ENCODE measurements around the gene CASKIN2.
A peak's percentile ranks its signal among the peaks of the same experiment; 100 is the strongest.
"Not testable (repeated sequence)": the region's sequence is repeated elsewhere in the genome, so short reads cannot be mapped to it uniquely, and the experiment has no call there.

CASKIN2 gene

DNA sequence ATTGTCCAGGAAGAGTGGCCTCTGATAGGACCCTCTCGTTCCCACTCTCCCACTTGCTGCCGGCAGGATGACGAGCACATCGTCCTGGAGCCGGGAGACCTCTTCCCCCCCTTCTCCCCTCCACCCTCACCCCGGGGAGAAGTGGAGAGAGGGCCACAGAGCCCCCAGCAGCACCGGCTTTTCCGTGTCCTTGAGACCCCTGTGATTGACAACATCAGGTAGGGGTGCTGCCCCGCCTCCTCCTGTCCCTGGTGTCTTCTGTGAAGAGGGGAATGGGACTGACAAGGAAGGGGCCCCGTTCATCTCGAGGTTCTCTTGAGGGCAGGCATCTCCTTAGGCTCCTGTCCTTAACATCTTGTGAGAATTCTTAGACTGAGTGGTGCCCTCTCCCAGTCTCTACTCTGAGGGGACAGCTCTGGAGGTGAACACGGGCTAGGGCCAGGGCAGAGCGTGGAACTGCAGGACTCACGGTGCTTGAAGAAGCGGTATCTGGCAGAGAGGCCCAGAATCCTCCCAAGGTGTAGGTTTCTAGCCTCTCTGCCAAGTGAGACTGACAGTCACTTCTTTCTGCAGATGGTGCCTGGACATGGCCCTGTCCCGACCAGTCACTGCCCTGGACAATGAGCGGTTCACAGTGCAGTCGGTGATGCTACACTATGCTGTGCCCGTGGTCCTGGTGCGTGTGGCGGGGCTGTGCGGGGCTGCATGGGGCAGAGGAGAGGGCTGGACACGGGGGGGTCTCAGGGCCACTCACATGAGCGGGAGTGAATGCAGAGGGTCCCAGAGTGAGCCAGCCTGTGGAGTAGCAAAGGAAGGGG is 26.4 kb downstream of the CASKIN2 start:
- DNase-seq, result no peak

DNA sequence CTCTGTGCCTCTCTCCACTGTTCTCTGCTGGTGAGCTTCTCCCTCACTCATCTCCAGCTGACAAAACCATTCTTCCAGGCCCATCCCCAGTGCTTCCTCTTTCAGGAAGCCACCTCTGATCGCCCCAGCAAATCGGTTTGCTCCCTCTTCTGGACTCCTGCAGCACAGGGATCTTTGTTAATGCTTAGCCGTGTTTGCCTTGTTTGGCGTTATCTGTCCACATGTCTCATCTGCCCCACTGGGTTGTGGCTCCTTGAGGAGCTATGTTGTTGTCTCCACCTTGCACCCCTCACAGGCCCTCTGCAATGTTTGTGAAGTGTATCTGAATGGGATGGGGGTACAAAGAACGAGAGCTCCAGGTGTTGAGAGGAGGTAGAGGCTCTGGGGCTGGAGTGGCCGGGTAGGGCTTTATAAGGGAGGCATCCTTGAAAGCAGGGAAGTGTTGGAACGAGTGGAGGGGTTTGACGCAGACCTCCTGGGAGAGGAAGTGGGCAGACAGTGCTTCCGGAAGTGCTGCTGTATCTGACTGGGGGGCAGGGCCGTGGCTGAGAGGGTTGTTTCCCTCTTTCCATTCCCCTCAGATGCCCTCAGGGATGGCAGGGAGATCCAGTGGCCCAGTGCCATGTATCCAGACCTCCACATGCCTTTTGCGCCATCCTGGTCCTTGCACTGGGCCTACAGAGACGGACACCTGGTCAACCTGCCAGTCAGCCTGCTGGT is 27.8 kb downstream of the CASKIN2 start:
- no peak for DNase-seq

DNA sequence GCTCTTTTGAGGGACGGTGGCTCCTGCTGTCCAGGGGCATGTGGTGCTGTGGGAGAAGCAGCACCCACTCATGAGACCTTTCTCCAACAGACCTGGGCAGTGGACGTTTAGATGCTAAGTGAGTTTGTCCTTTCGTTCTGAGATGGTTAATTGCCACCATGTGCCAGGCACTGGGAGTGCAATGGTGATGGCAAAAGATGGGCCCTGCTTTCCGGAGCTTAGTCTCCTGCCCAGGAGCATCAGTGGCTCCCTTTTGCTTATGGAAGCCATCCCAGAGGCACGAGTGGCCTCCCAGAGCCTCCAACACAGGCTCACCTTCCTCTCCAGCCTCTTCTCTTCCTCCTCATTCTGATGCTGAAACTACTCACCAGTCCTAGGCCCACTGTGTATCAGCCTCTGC is 28.4 kb downstream of the CASKIN2 start:
- DNase-seq, result no peak

DNA sequence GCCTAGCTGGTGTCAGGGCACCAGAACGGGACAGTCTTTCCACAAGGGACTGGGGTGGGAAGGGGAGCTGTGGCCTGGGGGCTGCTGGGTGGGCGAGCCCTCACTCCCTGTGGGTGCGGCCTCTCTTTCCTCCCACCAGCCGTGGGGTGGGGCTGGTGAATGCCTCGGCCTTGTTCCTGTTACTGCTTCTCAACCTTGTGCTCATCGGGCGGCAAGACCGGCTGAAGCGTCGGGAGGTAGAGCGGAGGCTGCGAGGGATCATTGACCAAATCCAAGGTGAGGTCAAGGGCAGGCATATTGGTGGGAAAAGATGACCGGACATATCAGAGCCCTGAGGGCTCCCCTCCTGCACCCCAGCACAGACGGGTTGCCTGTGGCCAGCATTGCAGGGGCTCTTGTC is 29.2 kb downstream of the CASKIN2 start:
- DNase-seq, result no peak

DNA sequence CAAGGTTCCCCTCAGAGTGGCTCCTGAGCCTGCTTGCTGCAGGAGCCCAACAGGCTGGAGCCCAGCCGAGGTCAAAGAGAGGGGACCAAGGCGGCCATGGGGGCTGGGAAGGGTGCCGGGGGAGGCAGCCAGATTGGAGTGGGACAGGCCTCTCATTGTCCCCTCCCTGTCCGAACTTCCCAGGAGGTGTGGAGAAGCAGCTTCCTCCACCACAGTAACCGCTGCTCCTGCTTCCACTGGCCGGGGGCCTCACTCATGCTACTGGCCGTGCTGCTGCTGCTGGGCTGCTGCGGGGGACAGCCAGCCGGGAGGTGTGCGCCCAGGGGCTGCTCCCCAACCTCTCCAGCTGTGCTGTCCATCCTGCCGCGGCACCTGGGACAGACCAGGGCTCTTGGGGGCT is 29.6 kb downstream of the CASKIN2 start:
- no peak for DNase-seq

DNA sequence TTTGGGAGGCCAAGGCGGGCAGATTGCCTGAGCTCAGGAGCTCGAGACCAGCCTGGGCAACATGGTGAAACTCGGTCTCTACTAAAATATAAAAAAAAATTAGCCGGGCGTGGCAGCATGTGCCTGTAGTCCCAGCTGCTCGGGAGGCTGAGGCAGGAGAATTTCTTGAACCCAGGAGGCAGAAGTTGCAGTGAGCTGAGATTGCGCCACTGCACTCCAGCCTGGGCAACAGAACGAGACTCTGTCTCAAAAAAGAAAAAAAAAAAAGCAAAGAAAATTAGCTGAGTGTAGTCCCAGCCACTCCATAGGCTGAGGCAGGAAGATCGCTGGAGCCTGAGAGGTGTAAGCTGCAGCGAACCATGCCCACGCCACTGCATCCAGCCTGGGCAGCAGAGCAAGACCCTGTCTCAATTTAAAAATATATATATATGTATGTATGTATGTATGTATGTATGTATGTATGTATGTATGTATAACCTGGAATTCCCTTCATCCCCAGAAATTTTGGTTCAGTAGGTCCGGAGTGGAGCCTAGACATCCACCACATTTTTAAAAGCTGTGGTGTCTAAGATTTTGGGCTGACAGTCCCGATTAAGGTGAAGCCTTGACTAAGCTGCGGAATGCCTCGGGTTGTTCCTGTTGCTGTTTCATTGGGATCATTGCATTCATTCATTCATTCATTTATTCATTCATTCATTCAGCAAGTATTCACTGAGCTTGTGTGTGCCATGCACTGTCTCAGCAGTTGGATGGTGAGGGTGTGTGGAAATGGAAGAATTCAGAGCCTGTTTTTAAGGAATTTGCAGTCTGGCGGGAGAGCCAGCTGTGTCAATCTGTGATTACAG is 33.0 kb downstream of the CASKIN2 start:
- no peak for DNase-seq

DNA sequence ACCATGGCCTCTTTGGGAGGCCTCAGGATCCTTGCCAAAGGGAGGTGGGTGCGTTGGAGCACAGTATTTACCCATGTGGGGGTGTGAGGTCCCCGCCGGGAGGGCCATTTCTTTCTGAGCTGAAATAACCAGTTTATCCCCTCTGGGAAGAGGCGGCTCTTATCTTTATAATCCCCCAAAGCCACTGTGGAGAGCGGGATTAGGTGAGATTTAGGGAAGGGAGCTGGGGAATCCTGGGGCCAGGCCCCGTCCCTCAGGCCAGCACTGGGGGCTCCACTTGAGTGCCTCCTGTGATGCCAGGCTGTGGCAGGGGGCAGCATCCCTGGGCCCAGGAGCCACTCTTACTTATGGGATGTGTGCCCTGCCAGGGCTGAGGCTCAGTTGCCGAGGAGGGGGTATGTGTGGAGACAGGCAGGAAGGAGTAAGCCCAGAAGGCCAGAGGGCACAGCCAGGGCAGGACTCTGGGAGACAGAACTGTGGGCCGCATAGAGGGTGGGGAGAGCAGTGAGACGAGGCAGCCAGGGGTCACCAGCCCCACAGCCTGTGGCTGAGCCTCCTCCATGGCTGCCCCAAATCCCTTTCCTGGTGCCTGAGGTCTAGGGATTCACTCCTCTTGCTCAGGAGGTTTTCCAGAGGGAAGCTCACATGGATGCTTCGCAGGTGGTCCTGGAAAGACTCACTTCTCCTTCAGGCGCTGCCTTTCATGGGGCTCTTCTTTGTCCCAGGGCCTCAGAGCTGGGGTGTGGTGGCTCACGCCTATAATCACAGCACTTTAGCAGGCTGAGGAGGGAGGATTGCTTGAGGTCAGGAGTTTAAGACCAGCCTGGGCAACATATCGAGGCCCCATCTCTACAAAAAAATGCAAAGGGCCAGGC is 33.9 kb downstream of the CASKIN2 start:
- no peak for DNase-seq

DNA sequence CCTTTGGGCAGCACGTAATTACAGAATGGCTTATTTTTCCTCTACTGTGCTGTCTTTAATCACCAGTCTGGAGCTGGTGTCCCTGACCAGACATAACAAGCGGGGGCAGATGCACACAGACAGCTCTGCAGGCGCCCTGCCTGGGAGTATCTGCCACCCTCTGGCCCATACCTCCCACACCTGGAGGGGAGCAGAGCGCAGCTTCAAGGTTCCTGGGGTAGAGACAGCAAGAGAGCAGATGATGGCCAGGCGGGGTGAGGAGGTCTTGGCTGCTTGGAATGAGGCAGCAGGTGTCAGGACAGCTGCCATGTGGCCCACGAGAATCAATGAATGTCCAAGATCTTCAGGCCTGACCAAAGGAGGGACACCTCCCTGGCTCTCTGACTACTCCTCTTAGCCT is 35.1 kb downstream of the CASKIN2 start:
- no peak for DNase-seq

DNA sequence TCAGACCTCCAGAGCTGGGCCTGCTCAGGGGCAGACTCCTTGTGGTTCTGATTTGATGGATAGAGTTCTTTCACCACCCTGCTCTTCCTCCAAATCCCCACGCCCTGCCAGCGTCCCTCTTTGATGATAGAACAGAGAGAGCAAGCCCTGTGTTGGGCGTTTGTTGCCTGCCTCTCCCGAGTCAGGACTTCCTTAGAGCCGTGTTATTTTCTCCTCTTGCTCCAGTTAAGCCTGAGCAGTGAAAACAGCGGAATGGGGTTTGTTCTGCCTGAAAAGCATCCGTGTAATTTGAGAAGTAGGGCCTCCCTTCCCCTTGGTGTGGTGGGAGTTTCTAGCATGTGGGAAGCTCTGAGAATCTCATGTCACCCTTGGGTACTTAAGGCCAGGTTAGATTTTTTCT is 36.8 kb downstream of the CASKIN2 start:
- no peak for DNase-seq

DNA sequence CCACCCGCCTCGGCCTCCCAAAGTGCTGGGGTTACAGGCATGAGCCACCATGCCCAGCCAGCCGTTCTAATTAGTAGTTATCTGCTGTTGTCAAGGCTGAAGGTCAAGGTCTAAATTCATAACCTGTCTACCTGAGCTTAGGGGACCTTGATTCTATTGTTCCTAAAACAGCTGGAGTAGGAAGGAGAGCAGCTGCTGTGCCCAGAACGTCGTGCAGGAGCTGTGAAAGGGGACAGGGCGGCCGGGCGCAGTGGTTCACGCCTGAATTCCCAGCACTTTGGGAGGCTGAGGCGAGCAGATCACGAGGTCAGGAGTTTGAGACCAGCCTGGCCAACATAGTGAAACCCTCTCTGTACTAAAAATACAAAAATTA is 37.9 kb downstream of the CASKIN2 start:
- not testable (repeated sequence) for DNase-seq

DNA sequence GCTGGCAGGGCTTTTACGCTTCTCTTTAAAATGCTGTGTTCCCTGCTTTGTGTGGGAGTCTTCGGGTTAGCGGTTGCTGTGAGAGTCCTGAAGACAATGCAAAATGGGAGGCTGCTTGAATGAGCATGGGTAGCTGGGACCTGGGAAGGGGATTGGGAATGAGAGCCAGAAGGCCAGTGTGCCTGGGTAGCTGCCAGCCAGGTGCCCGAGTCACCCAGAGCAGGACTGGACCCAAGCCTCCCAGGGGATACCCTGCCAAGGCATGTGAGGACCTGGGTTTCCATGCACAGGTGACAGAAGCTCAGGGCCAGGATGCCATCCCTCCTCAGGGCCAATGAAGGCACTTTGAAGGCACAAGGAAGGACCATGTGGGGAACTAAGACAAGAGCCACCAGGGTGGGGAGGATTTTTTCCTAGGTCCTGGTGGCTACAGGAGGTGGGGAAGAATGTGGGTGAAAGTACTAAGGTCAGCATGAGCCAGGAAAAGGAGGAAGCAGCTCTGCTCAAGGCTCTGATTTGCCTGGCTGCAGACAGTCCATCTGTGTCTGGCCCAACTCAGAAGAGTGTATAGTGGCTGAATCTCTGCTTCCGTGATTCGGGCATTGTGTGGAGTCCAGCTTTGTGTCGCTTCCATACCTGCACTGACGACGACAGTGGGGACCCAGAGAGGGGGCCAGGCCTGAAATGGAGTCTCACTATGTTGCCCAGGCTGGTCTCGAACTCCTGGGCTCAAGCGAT is 38.4 kb downstream of the CASKIN2 start:
- no peak for DNase-seq

DNA sequence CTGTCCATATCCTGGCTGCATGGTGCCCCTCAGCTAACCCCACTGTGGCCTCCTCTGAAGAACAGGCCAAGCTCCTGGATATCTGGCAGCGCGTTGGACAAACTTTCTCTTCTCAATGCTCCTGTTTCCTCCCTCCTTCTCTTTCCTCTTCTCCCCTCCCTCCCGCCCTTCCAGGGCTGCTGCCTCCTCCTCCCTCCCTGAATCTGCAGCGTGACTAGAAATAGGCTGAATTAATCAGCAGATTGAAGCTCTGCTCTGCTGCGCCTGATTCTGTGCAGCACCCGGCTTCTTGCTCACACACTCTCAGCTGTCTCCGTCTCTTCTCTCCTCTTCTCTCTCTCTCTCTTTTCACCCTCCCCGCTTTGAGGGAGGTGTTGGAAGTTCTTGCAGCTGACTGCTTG is 39.1 kb downstream of the CASKIN2 start:
- DNase-seq, result peak; percentile 67

DNA sequence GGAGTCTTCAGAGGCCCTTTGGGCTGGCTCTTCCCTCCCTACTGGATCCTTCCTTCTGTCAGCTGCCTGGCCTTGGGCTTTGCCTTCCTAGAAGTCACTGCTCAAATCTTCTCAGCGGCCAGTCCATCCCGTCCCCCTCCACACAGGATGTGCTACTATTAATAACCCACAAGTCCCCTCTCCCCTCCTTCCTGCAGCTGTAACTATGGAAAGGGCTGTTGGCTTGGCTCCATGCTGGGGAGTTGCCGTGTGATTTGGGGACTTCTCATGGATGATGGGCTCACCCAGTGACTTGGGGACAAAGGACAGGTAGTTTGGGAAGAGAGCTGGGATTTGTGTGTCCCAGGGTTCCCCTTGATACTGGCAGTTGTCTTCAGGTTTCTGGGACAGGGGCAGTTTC is 39.5 kb downstream of the CASKIN2 start:
- DNase-seq, result no peak

DNA sequence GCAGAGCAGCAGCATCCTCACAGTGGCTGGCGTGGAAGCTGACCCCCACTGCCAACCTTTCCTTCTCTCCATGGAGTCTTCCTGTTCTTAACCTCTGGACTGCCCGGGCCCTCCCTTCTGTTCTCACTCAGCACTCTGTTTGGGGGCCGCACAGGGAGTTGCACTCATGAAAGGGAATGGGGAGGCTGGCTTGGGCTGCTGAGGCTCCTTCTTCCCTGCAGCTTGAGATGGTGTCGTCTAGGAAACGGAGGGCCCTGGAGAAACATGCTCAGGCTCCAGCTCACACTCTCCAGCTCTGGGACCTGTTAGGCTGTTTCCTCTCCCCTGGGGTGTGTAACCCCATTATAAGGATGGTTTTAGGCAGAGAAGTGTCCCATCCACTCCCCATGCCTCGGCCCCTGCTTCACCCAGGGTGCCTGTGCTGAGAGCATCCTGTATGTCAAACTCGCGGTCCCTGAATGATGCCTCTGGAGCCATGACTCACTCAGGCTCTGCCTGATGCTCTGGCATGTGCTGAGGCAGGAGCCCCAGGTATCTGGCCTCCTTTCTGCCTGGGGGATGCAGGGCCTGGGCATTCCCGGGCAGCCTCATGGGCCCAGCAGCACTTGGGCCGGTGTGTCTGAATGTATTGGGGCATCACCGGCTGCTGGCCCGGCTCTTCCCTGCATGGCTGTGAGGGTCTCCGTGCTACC is 40.0 kb downstream of the CASKIN2 start:
- peak; percentile 21 for DNase-seq

DNA sequence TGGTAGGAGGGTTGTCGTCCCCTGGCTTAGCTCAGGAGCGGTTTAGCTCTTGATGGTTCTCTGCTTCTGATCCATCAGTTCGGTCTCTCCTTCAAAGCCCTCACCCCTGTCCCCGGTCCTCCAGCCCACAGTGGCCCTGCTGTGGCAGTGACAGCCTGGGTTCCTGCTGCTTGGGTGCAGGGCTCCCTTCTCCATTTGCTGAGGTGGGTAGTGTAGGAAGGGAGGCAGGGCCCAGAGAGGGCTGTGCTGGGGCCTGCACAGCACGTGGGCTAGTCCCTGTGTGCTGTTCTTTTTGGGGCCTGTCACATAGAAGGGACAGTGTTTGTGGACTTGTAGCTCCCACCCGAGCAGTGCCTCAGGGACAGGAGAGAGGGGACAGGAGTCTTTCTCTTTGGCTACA is 40.6 kb downstream of the CASKIN2 start:
- DNase-seq, result no peak

DNA sequence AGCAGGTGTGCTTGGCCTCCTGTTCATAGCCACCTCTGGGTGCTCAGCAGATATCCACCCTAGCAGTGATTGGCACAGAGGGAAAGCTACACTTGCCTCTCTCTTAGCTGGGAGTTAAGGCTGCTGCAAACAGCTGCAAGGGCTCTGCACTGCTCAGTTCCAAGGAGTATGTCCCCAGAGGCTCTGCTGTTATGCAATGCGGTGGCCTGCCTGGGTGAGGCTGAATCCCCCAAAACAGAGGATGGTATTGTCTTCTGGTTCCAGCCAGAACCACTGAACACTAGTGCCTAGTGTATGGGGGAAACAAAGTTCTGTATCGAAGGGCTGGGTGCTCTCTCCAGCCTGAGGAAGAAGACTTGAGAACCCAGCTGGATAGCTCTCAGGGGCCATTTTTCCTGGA is 42.1 kb downstream of the CASKIN2 start:
- DNase-seq, result peak; percentile 65

DNA sequence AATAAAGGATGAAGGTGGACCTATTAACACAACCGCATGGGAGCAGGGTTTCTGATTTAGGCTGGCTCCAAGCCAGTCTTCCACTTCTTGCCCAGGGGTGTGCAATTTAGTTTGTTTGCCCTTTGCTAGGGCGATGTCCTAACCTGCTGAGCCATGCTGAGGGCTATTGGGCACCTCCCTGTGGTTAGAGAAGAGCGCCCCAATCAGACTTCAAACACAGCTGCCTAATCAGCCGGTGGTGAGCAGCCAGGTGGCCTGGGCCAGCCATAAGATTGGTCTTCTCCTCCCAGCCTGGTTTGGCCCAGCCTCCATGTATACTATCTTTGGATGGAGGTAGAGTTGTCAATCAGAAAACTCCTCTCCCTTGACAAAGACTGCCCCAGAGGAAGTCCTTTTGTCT is 43.2 kb downstream of the CASKIN2 start:
- DNase-seq, result no peak

DNA sequence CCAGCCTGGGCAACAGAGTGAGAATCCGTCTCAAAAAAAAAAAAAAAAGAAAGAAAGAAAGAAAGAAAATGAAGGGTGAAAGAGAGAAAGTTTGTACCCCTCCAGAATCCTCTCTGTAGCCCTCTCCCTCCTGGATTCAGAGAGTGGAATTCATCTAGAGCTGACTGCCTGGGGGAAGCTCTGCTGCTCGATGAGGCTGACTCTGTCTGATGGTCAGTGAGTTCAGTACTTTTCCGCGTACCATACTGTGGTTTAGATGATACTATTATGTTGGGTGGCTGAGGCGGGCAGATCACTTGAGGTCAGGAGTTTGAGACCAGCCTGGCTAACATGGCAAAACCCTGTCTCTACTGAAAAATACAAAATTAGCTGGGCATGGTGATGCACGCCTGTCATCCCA is 44.1 kb downstream of the CASKIN2 start:
- DNase-seq, result no peak

DNA sequence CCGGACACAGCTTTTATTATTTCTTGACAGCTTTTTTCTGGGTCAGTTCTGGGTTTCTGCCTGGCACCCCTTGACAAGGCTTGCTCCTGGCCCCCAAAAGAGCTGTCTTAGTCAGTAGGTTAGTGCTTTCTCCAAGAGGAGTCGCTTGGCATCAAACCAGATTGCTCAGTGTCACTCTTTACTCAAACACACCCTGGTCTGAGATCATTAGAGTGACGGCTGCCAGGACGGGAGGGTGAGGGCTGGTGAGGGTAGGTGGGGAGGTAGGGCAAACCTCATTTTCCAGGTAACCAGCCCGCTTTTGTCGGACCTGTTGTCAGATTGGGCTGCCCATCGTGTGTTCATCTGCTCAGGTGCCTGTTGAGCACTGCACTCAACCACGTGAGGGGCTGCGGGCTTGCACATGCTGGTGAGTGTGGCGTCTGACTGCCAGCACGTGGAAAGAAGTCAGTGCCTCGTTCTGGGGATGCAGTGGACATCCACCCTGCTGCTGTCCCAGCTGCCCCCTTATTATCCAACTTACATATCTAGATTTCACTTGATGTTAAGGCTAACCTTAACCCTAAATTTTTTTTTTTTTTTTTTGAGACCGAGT is 46.5 kb downstream of the CASKIN2 start:
- no peak for DNase-seq

DNA sequence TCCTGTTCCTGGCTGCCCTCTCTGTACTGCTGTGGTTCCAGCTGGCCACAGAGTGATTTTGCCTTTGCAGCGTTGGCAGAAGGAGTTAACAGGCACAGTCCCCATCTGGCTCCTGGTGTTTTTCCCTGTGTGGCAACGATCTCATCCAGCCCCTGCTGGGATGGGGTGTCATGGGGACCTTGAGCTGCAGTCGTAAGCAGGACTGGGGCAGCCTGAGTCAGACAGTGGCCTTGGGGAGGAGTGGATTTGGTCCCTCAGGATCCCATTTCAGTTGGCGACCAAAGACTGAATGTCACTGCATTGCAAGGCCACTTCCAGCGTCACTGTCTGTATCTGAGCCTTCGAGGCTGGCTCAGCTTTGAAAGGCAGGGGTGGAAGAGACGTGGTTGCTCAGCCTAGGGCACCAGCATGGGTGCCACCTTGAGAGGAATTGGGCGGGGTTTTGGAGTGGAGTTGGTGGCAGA is 47.0 kb downstream of the CASKIN2 start:
- DNase-seq, result peak; percentile 29

DNA sequence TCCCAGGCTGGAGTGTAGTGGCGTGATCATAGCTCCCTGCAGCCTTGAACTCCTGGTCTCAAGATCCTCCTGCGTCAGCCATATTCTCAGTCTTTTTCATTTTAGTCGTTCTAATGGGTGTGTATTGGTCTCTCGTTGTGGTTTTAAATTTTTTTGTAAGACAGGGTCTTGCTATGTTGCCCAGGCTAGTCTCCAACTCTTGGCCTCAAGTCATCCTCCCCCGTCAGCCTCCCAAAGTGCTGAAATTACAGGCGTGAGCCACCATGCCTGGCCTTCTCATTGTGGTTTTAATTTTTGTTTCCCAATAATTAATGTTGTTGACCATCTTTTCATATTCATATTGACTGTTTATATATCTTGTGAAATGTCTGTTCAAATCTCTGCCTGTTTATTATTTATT is 50.3 kb downstream of the CASKIN2 start:
- DNase-seq, result no peak
